ENCODE results near the gene GAREM2.

Gene GAREM2

GRCh38 chr2:26187537-26188104 lies 14.7 kb downstream of the GAREM2 start:
- no peak for DNase-seq (ENCODE audit: low read depth)

GRCh38 chr2:26189123-26189522 lies 16.2 kb downstream of the GAREM2 start:
- DNase-seq (ENCODE audit: low read depth), result no peak

- DNase-seq (ENCODE audit: low read depth), result no peak
Measured at GRCh38 chr2:26189751-26190150, 16.9 kb downstream of the GAREM2 start.

GRCh38 chr2:26190369-26190768 lies 17.5 kb downstream of the GAREM2 start:
- no peak for DNase-seq (ENCODE audit: low read depth)

GRCh38 chr2:26191316-26192159 lies 18.6 kb downstream of the GAREM2 start:
- DNase-seq (ENCODE audit: low read depth), result no peak

GRCh38 chr2:26193578-26194231 lies 20.8 kb downstream of the GAREM2 start:
- DNase-seq (ENCODE audit: low read depth), result no peak

- DNase-seq (ENCODE audit: low read depth), result no peak
Measured at GRCh38 chr2:26195040-26195984, 22.4 kb downstream of the GAREM2 start.

GRCh38 chr2:26196683-26197418 lies 24.0 kb downstream of the GAREM2 start:
- DNase-seq (ENCODE audit: low read depth), result no peak

GRCh38 chr2:26197516-26197915 lies 24.6 kb downstream of the GAREM2 start:
- no peak for DNase-seq (ENCODE audit: low read depth)

- no peak for DNase-seq (ENCODE audit: low read depth)
Measured at GRCh38 chr2:26202981-26203490, 30.1 kb downstream of the GAREM2 start.

GRCh38 chr2:26203906-26204305 lies 31.0 kb downstream of the GAREM2 start:
- DNase-seq (ENCODE audit: low read depth), result no peak

GRCh38 chr2:26212011-26212410 lies 39.1 kb downstream of the GAREM2 start:
- no peak for DNase-seq (ENCODE audit: low read depth)

- DNase-seq (ENCODE audit: low read depth), result no peak
Measured at GRCh38 chr2:26214759-26215158, 41.9 kb downstream of the GAREM2 start.

- no peak for DNase-seq (ENCODE audit: low read depth)
Measured at GRCh38 chr2:26215833-26216232, 42.9 kb downstream of the GAREM2 start.

GRCh38 chr2:26216587-26216986 lies 43.7 kb downstream of the GAREM2 start:
- no peak for DNase-seq (ENCODE audit: low read depth)

GRCh38 chr2:26217720-26218119 lies 44.8 kb downstream of the GAREM2 start:
- DNase-seq (ENCODE audit: low read depth), result no peak

GRCh38 chr2:26223018-26223417 lies 50.1 kb downstream of the GAREM2 start:
- DNase-seq (ENCODE audit: low read depth), result no peak

- DNase-seq (ENCODE audit: low read depth), result no peak
Measured at GRCh38 chr2:26224095-26224494, 51.2 kb downstream of the GAREM2 start.

GRCh38 chr2:26229595-26229994 lies 56.7 kb downstream of the GAREM2 start:
- no peak for DNase-seq (ENCODE audit: low read depth)

- DNase-seq (ENCODE audit: low read depth), result no peak
Measured at GRCh38 chr2:26230806-26231205, 57.9 kb downstream of the GAREM2 start.

- DNase-seq (ENCODE audit: low read depth), result no peak
Measured at GRCh38 chr2:26235089-26235488, 62.2 kb downstream of the GAREM2 start.
